GM23338 (cell line): ENCODE data around the gene KIAA1755. TPM values are rescaled to one million over a fixed set of nuclear protein-coding genes. Genes with fewer than 3 reads are reported as not detected.

Experiments used
- ATAC-seq: fragments of 200-7000 bp; cut with Tn5 transposase; 3 replicates; pipeline ENCODE4 v1.9.1; 2020
- DNase-seq: peaks from one replicate; pipeline ENCODE4 v3.0.0-alpha.2; 2015; ENCODE audit warnings: low spot score
- H2AFZ ChIP-seq: fragments of 200-600 bp; sonication (generic); 2 replicates; pipeline ENCODE4 v1.8.0; 2016; ENCODE audit warnings: antibody characterized with exemption, mild to moderate bottlenecking, moderate library complexity
- H3F3A ChIP-seq: fragments of 200-600 bp; sonication (generic); replicated peaks from 2 replicates; pipeline ENCODE4 v1.8.0; 2017; ENCODE audit warnings: antibody characterized with exemption, mixed run types, low read depth
- H3K27ac ChIP-seq: fragments of 200-600 bp; sonication (generic); 2 replicates; pipeline ENCODE4 v1.6.1; 2016; ENCODE audit warnings: low read depth
- H3K27me3 ChIP-seq: fragments of 200-600 bp; sonication (generic); 2 replicates; pipeline ENCODE4 v1.8.0; 2016; ENCODE audit warnings: mild to moderate bottlenecking, mixed run types, moderate library complexity; ENCODE audit not compliant: insufficient read depth
- H3K36me3 ChIP-seq: fragments of 200-600 bp; sonication (generic); 2 replicates; pipeline ENCODE4 v1.8.0; 2016; ENCODE audit warnings: mild to moderate bottlenecking; ENCODE audit not compliant: insufficient read depth
- H3K4me1 ChIP-seq: fragments of 200-600 bp; sonication (generic); 2 replicates; pipeline ENCODE4 v1.8.0; 2016; ENCODE audit warnings: mild to moderate bottlenecking, moderate library complexity; ENCODE audit not compliant: insufficient read depth
- H3K4me2 ChIP-seq: fragments of 200-600 bp; sonication (generic); 2 replicates; pipeline ENCODE4 v1.7.1; 2017; ENCODE audit warnings: mixed run types
- H3K4me3 ChIP-seq: fragments of 200-600 bp; sonication (generic); 2 replicates; pipeline ENCODE4 v1.6.1; 2016; ENCODE audit warnings: mixed run types
- H3K79me2 ChIP-seq: fragments of 200-600 bp; sonication (generic); replicated peaks from 2 replicates; pipeline ENCODE4 v1.8.0; 2017; ENCODE audit warnings: mild to moderate bottlenecking; ENCODE audit not compliant: insufficient read depth
- H3K9me2 ChIP-seq: fragments of 200-600 bp; sonication (generic); 2 replicates; pipeline ENCODE4 v1.8.0; 2017; ENCODE audit not compliant: insufficient read depth
- H4K20me1 ChIP-seq: fragments of 200-600 bp; sonication (generic); replicated peaks from 2 replicates; pipeline ENCODE4 v1.8.0; 2017; ENCODE audit warnings: mild to moderate bottlenecking; ENCODE audit not compliant: insufficient read depth
- H3K27ac Mint-ChIP-seq: 2 replicates; pipeline ENCODE4 v1.8.0; 2020; ENCODE audit warnings: inconsistent platforms, mild to moderate bottlenecking, moderate library complexity, mixed read lengths
- H3K27me3 Mint-ChIP-seq: 3 replicates; pipeline ENCODE4 v1.8.0; 2022; ENCODE audit warnings: low read depth, mild to moderate bottlenecking, moderate library complexity, mixed read lengths, inconsistent platforms; ENCODE audit not compliant: insufficient read depth, poor library complexity
- H3K36me3 Mint-ChIP-seq: 3 replicates; pipeline ENCODE4 v1.8.0; 2021; ENCODE audit warnings: low read depth, mild to moderate bottlenecking, inconsistent platforms, moderate library complexity, mixed read lengths
- H3K4me1 Mint-ChIP-seq: 3 replicates; pipeline ENCODE4 v1.8.0; 2020; ENCODE audit warnings: mild to moderate bottlenecking, inconsistent platforms, mixed read lengths
- H3K4me3 Mint-ChIP-seq: 3 replicates; pipeline ENCODE4 v1.8.0; 2021; ENCODE audit warnings: moderate library complexity, mild to moderate bottlenecking, inconsistent platforms, mixed read lengths
- H3K9me3 Mint-ChIP-seq: 3 replicates; pipeline ENCODE4 v1.8.0; 2020; ENCODE audit warnings: moderate library complexity, mild to moderate bottlenecking, inconsistent platforms, mixed read lengths
- CREB1 ChIP-seq: fragments of 250-450 bp; sonication (Bioruptor Pico); IDR thresholded peaks from 2 replicates; pipeline ENCODE4 v1.5.0; 2020; ENCODE audit warnings: low read depth, mild to moderate bottlenecking, moderate library complexity
- EZH2 ChIP-seq: fragments of 200-600 bp; sonication (generic); IDR thresholded peaks from one replicate; pipeline ENCODE4 v1.8.0; 2017; ENCODE audit warnings: antibody characterized with exemption, mild to moderate bottlenecking, low read depth; ENCODE audit not compliant: unreplicated experiment
- JUNB ChIP-seq: IDR thresholded peaks from one replicate; pipeline ENCODE4 v1.6.1; 2016; ENCODE audit warnings: antibody characterized with exemption; ENCODE audit not compliant: unreplicated experiment
- NANOG ChIP-seq: IDR thresholded peaks from 2 replicates; pipeline ENCODE4 v1.6.1; 2016; ENCODE audit warnings: antibody characterized with exemption, borderline replicate concordance
- STAT1 ChIP-seq: IDR thresholded peaks from one replicate; pipeline ENCODE4 v1.6.1; 2016; ENCODE audit warnings: antibody characterized with exemption; ENCODE audit not compliant: unreplicated experiment
- ZNF114 ChIP-seq: fragments of 250-450 bp; sonication (Bioruptor Pico); IDR thresholded peaks from 2 replicates; pipeline ENCODE4 v1.5.0; 2020; ENCODE audit warnings: mild to moderate bottlenecking, moderate library complexity
- ZNF331 ChIP-seq: fragments of 250-450 bp; sonication (Bioruptor Pico); IDR thresholded peaks from 2 replicates; pipeline ENCODE4 v1.5.0; 2020; ENCODE audit warnings: low read depth, mild to moderate bottlenecking, moderate library complexity
- polyA plus RNA-seq: library from polyadenylated mRNA; unstranded; fragments of >200 nt; fragmentation: Nextera tagmentation; extraction: Ambion mirVana; gene quantifications from 2 replicates; pipeline ENCODE4 v1.2.1, GENCODE V29; 2016
- total RNA-seq: library from RNA; depleted of rRNA; stranded (reverse); fragments of >200 nt; shearing (Covaris generic); gene quantifications from 2 replicates; pipeline ENCODE4 v1.2.3, GENCODE V29; 2014
- TF ChIP-seq, protein P1 (sequence below): fragments of 250-450 bp; sonication (Bioruptor Pico); IDR thresholded peaks from 2 replicates; pipeline ENCODE4 v1.5.0; 2020; ENCODE audit warnings: mild to moderate bottlenecking, moderate library complexity

Gene KIAA1755
- total and polyA plus RNA-seq, 2 experiments from 2014 or later = 0.28 TPM; not detected in 1

DNA sequence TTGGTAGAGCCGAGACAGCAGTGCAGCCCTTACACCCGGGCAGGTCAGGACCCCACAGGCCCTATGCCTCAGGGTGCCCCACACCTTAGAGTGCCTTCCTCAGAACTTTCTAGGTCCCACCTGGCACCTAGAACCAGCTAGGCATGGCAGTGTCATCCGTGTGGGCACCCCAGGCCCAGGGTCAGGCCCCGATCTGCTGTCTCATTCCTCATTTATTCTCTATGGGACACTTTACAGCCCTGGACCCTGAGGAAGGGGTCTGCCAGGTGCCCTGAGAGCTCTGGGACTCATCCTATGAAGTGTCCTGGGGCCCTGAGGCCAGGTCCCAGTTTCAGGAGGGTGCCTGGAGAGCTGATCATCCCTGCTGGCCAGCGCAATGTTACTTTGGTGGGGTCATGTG lies 35.3 kb upstream of the KIAA1755 start:
- H3K4me2 ChIP-seq = no peak overlapping the region
- H2AFZ ChIP-seq = no peak overlapping the region
- no peak for DNase-seq
- ATAC-seq = no peak
- Mint-ChIP-seq H3K4me1 (peaks cover 26% of the 10 kb centered on the region), H3K36me3 (no peaks in the 10 kb centered on the region), H3K4me3 (no peak overlapping the region), H3K27me3 (peaks cover 13% of the 10 kb centered on the region), H3K9me3 (no peaks in the 10 kb centered on the region), H3K27ac (no peak overlapping the region)
- no peak overlapping the region for H3K27ac ChIP-seq
- H3F3A ChIP-seq = no peaks in the 10 kb centered on the region
- no peak for TF ChIP-seq NANOG
- TF ChIP-seq, protein P1, sequence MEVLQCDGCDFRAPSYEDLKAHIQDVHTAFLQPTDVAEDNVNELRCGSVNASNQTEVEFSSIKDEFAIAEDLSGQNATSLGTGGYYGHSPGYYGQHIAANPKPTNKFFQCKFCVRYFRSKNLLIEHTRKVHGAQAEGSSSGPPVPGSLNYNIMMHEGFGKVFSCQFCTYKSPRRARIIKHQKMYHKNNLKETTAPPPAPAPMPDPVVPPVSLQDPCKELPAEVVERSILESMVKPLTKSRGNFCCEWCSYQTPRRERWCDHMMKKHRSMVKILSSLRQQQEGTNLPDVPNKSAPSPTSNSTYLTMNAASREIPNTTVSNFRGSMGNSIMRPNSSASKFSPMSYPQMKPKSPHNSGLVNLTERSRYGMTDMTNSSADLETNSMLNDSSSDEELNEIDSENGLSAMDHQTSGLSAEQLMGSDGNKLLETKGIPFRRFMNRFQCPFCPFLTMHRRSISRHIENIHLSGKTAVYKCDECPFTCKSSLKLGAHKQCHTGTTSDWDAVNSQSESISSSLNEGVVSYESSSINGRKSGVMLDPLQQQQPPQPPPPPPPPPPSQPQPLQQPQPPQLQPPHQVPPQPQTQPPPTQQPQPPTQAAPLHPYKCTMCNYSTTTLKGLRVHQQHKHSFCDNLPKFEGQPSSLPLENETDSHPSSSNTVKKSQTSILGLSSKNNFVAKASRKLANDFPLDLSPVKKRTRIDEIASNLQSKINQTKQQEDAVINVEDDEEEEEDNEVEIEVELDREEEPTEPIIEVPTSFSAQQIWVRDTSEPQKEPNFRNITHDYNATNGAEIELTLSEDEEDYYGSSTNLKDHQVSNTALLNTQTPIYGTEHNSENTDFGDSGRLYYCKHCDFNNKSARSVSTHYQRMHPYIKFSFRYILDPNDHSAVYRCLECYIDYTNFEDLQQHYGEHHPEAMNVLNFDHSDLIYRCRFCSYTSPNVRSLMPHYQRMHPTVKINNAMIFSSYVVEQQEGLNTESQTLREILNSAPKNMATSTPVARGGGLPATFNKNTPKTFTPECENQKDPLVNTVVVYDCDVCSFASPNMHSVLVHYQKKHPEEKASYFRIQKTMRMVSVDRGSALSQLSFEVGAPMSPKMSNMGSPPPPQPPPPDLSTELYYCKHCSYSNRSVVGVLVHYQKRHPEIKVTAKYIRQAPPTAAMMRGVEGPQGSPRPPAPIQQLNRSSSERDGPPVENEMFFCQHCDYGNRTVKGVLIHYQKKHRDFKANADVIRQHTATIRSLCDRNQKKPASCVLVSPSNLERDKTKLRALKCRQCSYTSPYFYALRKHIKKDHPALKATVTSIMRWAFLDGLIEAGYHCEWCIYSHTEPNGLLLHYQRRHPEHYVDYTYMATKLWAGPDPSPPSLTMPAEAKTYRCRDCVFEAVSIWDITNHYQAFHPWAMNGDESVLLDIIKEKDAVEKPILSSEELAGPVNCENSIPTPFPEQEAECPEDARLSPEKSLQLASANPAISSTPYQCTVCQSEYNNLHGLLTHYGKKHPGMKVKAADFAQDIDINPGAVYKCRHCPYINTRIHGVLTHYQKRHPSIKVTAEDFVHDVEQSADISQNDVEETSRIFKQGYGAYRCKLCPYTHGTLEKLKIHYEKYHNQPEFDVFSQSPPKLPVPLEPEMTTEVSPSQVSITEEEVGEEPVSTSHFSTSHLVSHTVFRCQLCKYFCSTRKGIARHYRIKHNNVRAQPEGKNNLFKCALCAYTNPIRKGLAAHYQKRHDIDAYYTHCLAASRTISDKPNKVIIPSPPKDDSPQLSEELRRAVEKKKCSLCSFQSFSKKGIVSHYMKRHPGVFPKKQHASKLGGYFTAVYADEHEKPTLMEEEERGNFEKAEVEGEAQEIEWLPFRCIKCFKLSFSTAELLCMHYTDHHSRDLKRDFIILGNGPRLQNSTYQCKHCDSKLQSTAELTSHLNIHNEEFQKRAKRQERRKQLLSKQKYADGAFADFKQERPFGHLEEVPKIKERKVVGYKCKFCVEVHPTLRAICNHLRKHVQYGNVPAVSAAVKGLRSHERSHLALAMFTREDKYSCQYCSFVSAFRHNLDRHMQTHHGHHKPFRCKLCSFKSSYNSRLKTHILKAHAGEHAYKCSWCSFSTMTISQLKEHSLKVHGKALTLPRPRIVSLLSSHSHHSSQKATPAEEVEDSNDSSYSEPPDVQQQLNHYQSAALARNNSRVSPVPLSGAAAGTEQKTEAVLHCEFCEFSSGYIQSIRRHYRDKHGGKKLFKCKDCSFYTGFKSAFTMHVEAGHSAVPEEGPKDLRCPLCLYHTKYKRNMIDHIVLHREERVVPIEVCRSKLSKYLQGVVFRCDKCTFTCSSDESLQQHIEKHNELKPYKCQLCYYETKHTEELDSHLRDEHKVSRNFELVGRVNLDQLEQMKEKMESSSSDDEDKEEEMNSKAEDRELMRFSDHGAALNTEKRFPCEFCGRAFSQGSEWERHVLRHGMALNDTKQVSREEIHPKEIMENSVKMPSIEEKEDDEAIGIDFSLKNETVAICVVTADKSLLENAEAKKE (CRISPR knock-in tag) = no peak
- TF ChIP-seq ZNF331 (CRISPR knock-in tag) = no peak
- no peak for TF ChIP-seq STAT1
- TF ChIP-seq EZH2 = no peak
- TF ChIP-seq ZNF114 (CRISPR knock-in tag) = no peak
- no peak for TF ChIP-seq JUNB
- no peak for TF ChIP-seq CREB1 (CRISPR knock-in tag)
- no peaks in the 10 kb centered on the region for H3K4me1 ChIP-seq
- H3K27me3 ChIP-seq = no peaks in the 10 kb centered on the region
- no peaks in the 10 kb centered on the region for H3K36me3 ChIP-seq
- H4K20me1 ChIP-seq = no peaks in the 10 kb centered on the region
- H3K4me3 ChIP-seq = no peak overlapping the region
- no peaks in the 10 kb centered on the region for H3K9me2 ChIP-seq
- no peaks in the 10 kb centered on the region for H3K79me2 ChIP-seq
